Measurements from ENCODE around the gene ASCL5.

The ASCL5 gene

DNA sequence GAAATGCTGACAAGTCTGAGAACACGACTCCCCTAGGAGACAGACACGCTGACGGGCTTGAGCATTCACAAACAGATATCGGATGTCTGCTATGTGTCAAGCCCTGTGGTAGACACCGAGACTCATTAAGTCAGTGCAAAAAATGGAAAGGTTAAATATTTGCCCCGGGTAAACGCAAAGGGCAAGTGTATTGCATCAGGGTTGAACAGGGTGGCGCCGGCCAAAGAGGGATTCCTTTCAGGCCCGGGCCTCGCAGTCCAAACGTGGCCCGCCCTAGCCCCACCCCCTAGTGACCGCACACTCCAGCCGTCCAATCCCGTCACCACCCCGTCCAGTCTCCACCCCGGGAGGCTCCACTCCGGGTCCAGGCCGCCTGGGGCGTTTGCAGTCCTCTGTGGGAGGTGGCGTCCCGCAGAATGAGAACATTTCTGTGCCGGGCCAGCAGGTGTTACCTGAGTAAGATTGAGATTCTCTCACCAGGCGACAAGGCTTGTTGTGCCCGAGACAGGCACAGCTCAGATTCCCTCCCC lies 43.6 kb upstream of the ASCL5 start:
- H3K4me3 ChIP-seq (ENCODE audit: low read length): peak overlapping the region; percentile 77
- H3K4me1 ChIP-seq (ENCODE audit: low read length): peaks cover 15% of the 10 kb centered on the region
- peak overlapping the region; percentile 85 for H3K4me2 ChIP-seq (ENCODE audit: low read depth, low read length)
- peak; percentile 99 for DNase-seq
- H4K20me1 ChIP-seq (ENCODE audit: insufficient read depth, low read length): no peaks in the 10 kb centered on the region
- H2AFZ ChIP-seq (ENCODE audit: low read length): peak overlapping the region; percentile 86
- H3F3A ChIP-seq (ENCODE audit: insufficient read depth, low read length): peaks cover 22% of the 10 kb centered on the region
- H3K27me3 ChIP-seq (replicated peaks; ENCODE audit: insufficient read depth, low read length): no peaks in the 10 kb centered on the region
- H3K9me3 ChIP-seq (replicated peaks; ENCODE audit: insufficient read depth, low read length): no peaks in the 10 kb centered on the region
- no peaks in the 10 kb centered on the region for H3K9me2 ChIP-seq (replicated peaks; ENCODE audit: insufficient read depth, low read length)
- no peaks in the 10 kb centered on the region for H3K36me3 ChIP-seq (replicated peaks; ENCODE audit: insufficient read depth, low read length)
- peak overlapping the region; percentile 87 for H3K9ac ChIP-seq (ENCODE audit: low read length)
- no peaks in the 10 kb centered on the region for H3K79me2 ChIP-seq (ENCODE audit: low read length)
- peak overlapping the region; percentile 94 for H3K27ac ChIP-seq (ENCODE audit: low read length)
- no peak for TF ChIP-seq EZH2 (optimal IDR thresholded peaks at IDR 0.05; ENCODE audit: low read depth, low read length)

GRCh38 chr1:201169971-201170532 lies 43.1 kb upstream of the ASCL5 start:
- TF ChIP-seq EZH2phosphoT487 (IDR thresholded peaks at IDR 0.05; ENCODE audit: low read length) (no peak), EZH2 (optimal IDR thresholded peaks at IDR 0.05; ENCODE audit: low read depth, low read length) (no peak), CTCF (IDR thresholded peaks at IDR 0.05; ENCODE audit: low read length) (no peak)
- no peaks in the 10 kb centered on the region for H4K20me1 ChIP-seq (ENCODE audit: insufficient read depth, low read length)
- peak overlapping the region; percentile 47 for H3K4me3 ChIP-seq (ENCODE audit: low read length)
- no peaks in the 10 kb centered on the region for H3K9me3 ChIP-seq (replicated peaks; ENCODE audit: insufficient read depth, low read length)
- no peak for DNase-seq
- H3K79me2 ChIP-seq (ENCODE audit: low read length): no peaks in the 10 kb centered on the region
- H3K27ac ChIP-seq (ENCODE audit: low read length): peak overlapping the region; percentile 45; the same call in 1 of the 2 replicates
- peak overlapping the region; percentile 19; the same call in 1 of the 2 replicates for H3K9ac ChIP-seq (ENCODE audit: low read length)
- H3K36me3 ChIP-seq (replicated peaks; ENCODE audit: insufficient read depth, low read length): no peaks in the 10 kb centered on the region
- H2AFZ ChIP-seq (ENCODE audit: low read length): peak overlapping the region; percentile 86
- no peaks in the 10 kb centered on the region for H3K9me2 ChIP-seq (replicated peaks; ENCODE audit: insufficient read depth, low read length)
- peaks cover 22% of the 10 kb centered on the region for H3F3A ChIP-seq (ENCODE audit: insufficient read depth, low read length)
- peak overlapping the region; percentile 85 for H3K4me2 ChIP-seq (ENCODE audit: low read depth, low read length)
- H3K27me3 ChIP-seq (replicated peaks; ENCODE audit: insufficient read depth, low read length): no peaks in the 10 kb centered on the region
- H3K4me1 ChIP-seq (ENCODE audit: low read length): peaks cover 15% of the 10 kb centered on the region

GRCh38 chr1:201169203-201169602 lies 42.2 kb upstream of the ASCL5 start:
- no peak overlapping the region for H3K27ac ChIP-seq (ENCODE audit: low read length)
- no peaks in the 10 kb centered on the region for H3K9me2 ChIP-seq (replicated peaks; ENCODE audit: insufficient read depth, low read length)
- no peak for DNase-seq
- no peak for TF ChIP-seq CTCF (IDR thresholded peaks at IDR 0.05; ENCODE audit: low read length)
- no peak for TF ChIP-seq EZH2 (optimal IDR thresholded peaks at IDR 0.05; ENCODE audit: low read depth, low read length)
- no peak for TF ChIP-seq EZH2phosphoT487 (IDR thresholded peaks at IDR 0.05; ENCODE audit: low read length)
- peaks cover 22% of the 10 kb centered on the region for H3F3A ChIP-seq (ENCODE audit: insufficient read depth, low read length)
- no peak overlapping the region for H3K4me3 ChIP-seq (ENCODE audit: low read length)
- H3K4me1 ChIP-seq (ENCODE audit: low read length): peaks cover 15% of the 10 kb centered on the region
- H3K9ac ChIP-seq (ENCODE audit: low read length): no peak overlapping the region
- H3K79me2 ChIP-seq (ENCODE audit: low read length): no peaks in the 10 kb centered on the region
- H3K36me3 ChIP-seq (replicated peaks; ENCODE audit: insufficient read depth, low read length): no peaks in the 10 kb centered on the region
- no peaks in the 10 kb centered on the region for H3K9me3 ChIP-seq (replicated peaks; ENCODE audit: insufficient read depth, low read length)
- no peaks in the 10 kb centered on the region for H3K27me3 ChIP-seq (replicated peaks; ENCODE audit: insufficient read depth, low read length)
- H3K4me2 ChIP-seq (ENCODE audit: low read depth, low read length): no peak overlapping the region
- H4K20me1 ChIP-seq (ENCODE audit: insufficient read depth, low read length): no peaks in the 10 kb centered on the region
- H2AFZ ChIP-seq (ENCODE audit: low read length): no peak overlapping the region
